ENCODE results near the gene TUBGCP6.
"Not testable (repeated sequence)": the region's sequence is repeated elsewhere in the genome, so short reads cannot be mapped to it uniquely, and the experiment has no call there.

Gene TUBGCP6

GRCh38 chr22:50170453-50171318 is 74.1 kb downstream of the TUBGCP6 start, which contains the start of gene PANX2:
Gene PANX2 (plus strand): TSS chr22:50170731. CDS start chr22:50170731, 0 bp downstream.
- H3K9ac ChIP-seq (ENCODE audit: low read length in 5 of 5) = no peak within 1 kb of the TSS
- no peak within 1 kb of the TSS for H3K27ac ChIP-seq (ENCODE audit: low read depth, low read length)
- H3K4me1 ChIP-seq (ENCODE audit: control insufficient read depth in 5 of 5, insufficient read depth in 5 of 5, low read length in 5 of 5) = peaks cover 0 to 18% (median 14%) of the 10 kb centered on the region in 5 donors
- peak within 1 kb of the TSS in 3 of 5 donors; percentile 31 to 60 (median 57) for H3K4me3 ChIP-seq (ENCODE audit: low read depth in 1 of 5, low read length in 5 of 5)
- no peaks in the 10 kb centered on the region for H3K9me3 ChIP-seq (ENCODE audit: control insufficient read depth in 5 of 5, low read length in 5 of 5)
- no peaks in the 10 kb centered on the region for H3K36me3 ChIP-seq (ENCODE audit: control insufficient read depth in 5 of 5, insufficient read depth in 5 of 5, low read length in 5 of 5)
- peaks cover 5 to 27% (median 24%) of the 10 kb centered on the region in 5 donors for H3K27me3 ChIP-seq (ENCODE audit: control insufficient read depth in 5 of 5, insufficient read depth in 4 of 5, low read length in 5 of 5)

GRCh38 chr22:50169774-50170341 is 75.0 kb downstream of the TUBGCP6 start:
- no peak overlapping the region for H3K4me3 ChIP-seq (ENCODE audit: low read depth in 1 of 5, low read length in 5 of 5)
- H3K27me3 ChIP-seq (ENCODE audit: control insufficient read depth in 5 of 5, insufficient read depth in 4 of 5, low read length in 5 of 5) = peaks cover 5 to 27% (median 21%) of the 10 kb centered on the region in 5 donors
- H3K27ac ChIP-seq (ENCODE audit: low read depth, low read length) = no peak overlapping the region
- no peaks in the 10 kb centered on the region for H3K9me3 ChIP-seq (ENCODE audit: control insufficient read depth in 5 of 5, low read length in 5 of 5)
- H3K36me3 ChIP-seq (ENCODE audit: control insufficient read depth in 5 of 5, insufficient read depth in 5 of 5, low read length in 5 of 5) = no peaks in the 10 kb centered on the region
- peaks cover 0 to 18% (median 14%) of the 10 kb centered on the region in 5 donors for H3K4me1 ChIP-seq (ENCODE audit: control insufficient read depth in 5 of 5, insufficient read depth in 5 of 5, low read length in 5 of 5)
- H3K9ac ChIP-seq (ENCODE audit: low read length in 5 of 5) = no peak overlapping the region

- no peaks in the 10 kb centered on the region for H3K36me3 ChIP-seq (ENCODE audit: control insufficient read depth in 5 of 5, insufficient read depth in 5 of 5, low read length in 5 of 5)
- H3K27ac ChIP-seq (ENCODE audit: low read depth, low read length) = no peak overlapping the region
- no peak overlapping the region for H3K4me3 ChIP-seq (ENCODE audit: low read depth in 1 of 5, low read length in 5 of 5)
- no peaks in the 10 kb centered on the region for H3K9me3 ChIP-seq (ENCODE audit: control insufficient read depth in 5 of 5, low read length in 5 of 5)
- peaks cover 0 to 12% (median 9%) of the 10 kb centered on the region in 5 donors for H3K4me1 ChIP-seq (ENCODE audit: control insufficient read depth in 5 of 5, insufficient read depth in 5 of 5, low read length in 5 of 5)
- H3K27me3 ChIP-seq (ENCODE audit: control insufficient read depth in 5 of 5, insufficient read depth in 4 of 5, low read length in 5 of 5) = peaks cover 5 to 27% (median 24%) of the 10 kb centered on the region in 5 donors
- no peak overlapping the region for H3K9ac ChIP-seq (ENCODE audit: low read length in 5 of 5)
These were observed 75.6 kb downstream of the TUBGCP6 start for GRCh38 chr22:50169181-50169759.

DNA sequence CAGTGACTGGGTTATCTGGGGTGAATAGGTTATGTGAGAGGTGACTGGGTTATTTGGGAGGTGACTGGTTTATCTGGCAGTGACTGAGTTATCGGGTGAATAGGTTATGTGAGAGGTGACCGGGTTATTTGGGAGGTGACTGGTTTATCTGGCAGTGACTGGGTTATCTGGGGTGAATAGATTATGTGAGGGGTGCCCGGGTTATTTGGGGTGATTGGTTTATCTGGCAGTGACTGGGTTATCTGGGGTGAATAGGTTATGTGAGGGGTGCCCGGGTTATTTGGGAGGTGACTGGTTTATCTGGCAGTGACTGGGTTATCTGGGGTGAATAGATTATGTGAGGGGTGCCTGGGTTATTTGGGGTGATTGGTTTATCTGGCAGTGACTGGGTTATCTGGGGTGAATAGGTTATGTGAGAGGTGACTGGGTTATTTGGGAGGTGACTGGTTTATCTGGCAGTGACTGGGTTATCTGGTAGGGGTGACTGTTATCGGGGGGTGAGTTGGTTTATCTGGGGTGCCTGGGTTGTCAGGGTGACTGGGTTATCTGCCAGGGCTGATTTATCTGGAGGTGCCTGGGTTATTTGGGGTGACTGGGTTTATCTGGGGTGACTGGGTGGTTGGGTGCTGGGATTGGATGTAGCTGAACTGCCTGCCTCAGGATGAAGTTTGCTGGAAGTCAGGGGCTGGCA is 76.2 kb downstream of the TUBGCP6 start:
- H3K9me3 ChIP-seq (ENCODE audit: control insufficient read depth in 5 of 5, low read length in 5 of 5); H3K9ac ChIP-seq (ENCODE audit: low read length in 5 of 5); H3K4me3 ChIP-seq (ENCODE audit: low read depth in 1 of 5, low read length in 5 of 5); H3K27ac ChIP-seq (ENCODE audit: low read depth, low read length); H3K4me1 ChIP-seq (ENCODE audit: control insufficient read depth in 5 of 5, insufficient read depth in 5 of 5, low read length in 5 of 5); H3K36me3 ChIP-seq (ENCODE audit: control insufficient read depth in 5 of 5, insufficient read depth in 5 of 5, low read length in 5 of 5): not testable (repeated sequence)
- H3K27me3 ChIP-seq (ENCODE audit: control insufficient read depth in 5 of 5, insufficient read depth in 4 of 5, low read length in 5 of 5) = peaks cover 5 to 23% (median 20%) of the 10 kb centered on the region in 5 donors

- H3K27ac ChIP-seq (ENCODE audit: low read depth, low read length) = no peak overlapping the region
- no peaks in the 10 kb centered on the region for H3K9me3 ChIP-seq (ENCODE audit: control insufficient read depth in 5 of 5, low read length in 5 of 5)
- H3K4me3 ChIP-seq (ENCODE audit: low read depth in 1 of 5, low read length in 5 of 5) = no peak overlapping the region
- H3K27me3 ChIP-seq (ENCODE audit: control insufficient read depth in 5 of 5, insufficient read depth in 4 of 5, low read length in 5 of 5) = peaks cover 5 to 24% (median 20%) of the 10 kb centered on the region in 5 donors
- H3K36me3 ChIP-seq (ENCODE audit: control insufficient read depth in 5 of 5, insufficient read depth in 5 of 5, low read length in 5 of 5) = no peaks in the 10 kb centered on the region
- no peak overlapping the region for H3K9ac ChIP-seq (ENCODE audit: low read length in 5 of 5)
- H3K4me1 ChIP-seq (ENCODE audit: control insufficient read depth in 5 of 5, insufficient read depth in 5 of 5, low read length in 5 of 5) = peaks cover 0 to 6% (median 5%) of the 10 kb centered on the region in 5 donors
These were observed 76.9 kb downstream of the TUBGCP6 start for GRCh38 chr22:50167689-50168489.
